ENCODE measurements around the gene HELZ.
"Not testable (repeated sequence)": the region's sequence is repeated elsewhere in the genome, so short reads cannot be mapped to it uniquely, and the experiment has no call there.

The HELZ gene

DNA sequence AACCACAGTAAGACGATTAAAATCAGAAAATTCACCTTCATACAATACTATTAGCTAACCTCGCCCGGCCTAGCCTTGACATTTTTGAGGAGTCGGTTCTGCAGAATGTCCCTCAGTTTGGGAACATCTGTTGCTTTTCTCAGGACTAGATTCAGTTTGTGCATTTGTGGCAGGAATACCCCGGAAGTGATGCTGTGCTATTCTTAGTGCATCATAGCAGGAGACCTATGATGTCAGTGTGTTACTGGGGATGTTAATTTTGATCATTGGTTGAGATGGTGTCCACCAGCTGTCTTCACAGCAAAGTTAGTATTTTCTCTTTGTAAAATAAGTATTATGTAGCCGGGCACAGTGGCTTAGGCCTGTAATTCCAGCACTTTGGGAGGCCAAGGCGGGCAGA lies 21.5 kb upstream of the HELZ start:
- DNase-seq: no peak

DNA sequence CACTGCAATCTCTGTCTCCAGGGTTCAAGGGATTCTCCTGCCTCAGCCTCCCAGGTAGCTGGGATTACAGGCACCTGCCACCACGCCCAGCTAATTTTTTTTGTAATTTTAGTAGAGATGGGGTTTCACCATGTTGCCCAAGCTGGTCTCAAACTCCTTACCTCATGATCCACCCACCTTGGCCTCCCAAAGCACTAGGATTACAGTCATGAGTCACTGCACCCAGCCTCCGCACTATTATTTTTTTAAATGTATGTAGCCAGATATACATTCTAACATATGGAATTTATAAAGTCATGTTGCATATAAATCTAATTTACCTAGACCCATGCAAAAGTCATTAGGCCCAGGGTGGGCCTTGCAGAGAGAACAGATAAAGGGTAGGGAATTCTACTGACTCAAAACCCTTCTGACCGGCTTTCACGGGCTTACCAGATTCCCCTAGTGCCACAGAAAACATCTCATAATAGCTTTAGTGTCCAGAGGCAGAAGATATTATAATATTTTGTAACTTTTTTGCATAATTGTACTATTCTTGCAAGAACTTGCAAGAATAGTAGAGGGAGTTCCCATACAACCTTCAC lies 20.5 kb upstream of the HELZ start:
- DNase-seq: no peak

DNA sequence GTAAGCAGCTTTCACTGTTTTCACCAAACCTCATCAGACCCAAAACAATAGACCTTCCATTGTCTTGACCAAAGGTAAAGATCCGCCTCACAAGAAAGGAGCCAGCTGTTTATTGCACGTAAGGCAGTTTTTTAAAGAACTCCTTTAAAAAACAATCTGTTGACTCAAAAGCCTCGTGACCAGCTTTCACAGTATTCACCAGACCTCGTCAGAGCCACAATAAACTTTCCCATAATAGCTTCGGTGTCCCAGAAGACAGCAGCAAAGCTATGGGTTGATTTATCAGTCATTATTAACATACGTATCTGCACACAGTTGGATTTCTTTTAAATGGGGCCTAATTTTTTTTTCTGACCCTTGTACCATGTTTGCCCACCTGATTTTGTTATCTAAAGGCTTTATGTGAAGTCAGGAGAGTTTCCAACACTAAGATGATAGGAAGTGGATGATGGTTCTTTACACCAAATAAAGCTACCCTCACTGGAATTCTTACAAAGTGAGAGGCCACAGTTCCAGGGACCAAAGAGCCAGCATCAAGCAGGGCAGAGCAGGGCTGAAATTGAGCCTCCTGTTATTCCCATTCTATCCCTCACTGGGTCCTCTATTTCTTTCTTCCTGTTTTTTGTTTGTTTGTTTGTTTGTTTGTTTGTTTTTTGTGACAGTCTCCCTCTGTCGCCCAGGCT lies 17.6 kb upstream of the HELZ start:
- DNase-seq: peak; percentile 45

DNA sequence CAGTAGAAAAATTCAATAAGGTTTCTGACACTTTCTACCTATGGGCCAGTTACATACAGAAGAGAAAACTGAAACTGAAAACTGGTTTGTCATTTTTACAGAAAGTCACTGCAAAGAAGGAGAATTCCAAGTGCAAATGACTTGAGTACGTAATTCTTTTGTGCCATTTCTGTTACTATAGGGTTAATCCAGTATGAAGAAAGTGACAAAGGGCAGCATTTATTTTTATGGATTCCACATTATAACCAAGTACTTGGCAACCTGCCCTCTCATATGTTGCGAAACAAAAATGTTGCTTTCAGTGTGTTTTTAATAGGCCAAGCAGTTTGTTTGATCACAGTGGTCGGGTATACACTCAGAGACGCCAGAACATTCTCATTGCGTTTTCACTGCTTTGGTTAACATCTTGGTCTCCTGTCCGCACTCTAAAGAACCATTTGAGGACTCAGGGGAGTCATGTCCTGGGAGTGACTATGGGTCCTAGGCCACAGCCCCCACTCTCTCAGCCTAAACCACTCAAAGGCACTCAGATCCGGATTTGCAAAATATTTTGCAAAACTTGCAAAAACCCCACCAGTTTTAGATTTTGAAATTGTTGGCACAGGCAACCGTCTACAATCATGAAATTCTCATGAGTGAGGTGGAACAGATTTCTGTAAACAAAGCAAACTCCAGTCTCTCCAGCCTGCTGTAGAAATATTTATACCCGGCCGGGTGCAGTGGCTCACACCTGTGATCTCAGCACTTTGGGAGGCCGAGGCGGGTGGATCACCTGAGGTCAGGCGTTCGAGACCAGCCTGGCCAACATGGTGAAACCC lies 15.4 kb upstream of the HELZ start:
- peak; percentile 85 for DNase-seq

DNA sequence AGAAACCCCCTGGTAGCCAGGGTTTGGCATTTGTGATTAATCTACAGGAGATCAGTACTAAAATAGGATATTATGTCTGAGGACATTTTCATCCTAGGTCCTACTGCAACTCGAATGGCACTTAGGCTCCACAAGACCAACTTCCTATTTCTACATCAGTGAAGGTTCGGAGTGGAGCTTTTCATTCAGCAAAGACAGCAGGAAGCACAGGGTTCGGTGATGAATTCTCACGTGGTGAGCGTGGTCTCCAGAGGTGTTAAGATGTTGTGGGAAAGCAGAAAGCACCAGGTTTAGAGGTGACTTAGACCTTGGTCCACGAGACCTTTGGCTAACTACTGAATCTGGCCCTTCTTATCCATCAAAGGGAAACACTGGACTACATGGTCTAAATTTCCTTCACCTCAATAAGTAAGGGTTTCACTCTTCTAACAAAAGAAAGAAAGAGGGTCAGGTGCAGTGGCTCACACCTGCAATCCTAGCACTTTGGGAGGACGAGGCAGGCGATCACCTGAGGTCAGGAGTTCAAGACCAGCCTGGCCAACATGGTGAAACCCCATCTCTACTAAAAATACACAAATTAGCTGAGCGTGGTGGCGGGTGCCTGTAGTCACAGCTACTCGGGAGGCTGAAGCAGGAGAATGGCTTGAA lies 13.9 kb upstream of the HELZ start:
- peak; percentile 65 for DNase-seq

DNA sequence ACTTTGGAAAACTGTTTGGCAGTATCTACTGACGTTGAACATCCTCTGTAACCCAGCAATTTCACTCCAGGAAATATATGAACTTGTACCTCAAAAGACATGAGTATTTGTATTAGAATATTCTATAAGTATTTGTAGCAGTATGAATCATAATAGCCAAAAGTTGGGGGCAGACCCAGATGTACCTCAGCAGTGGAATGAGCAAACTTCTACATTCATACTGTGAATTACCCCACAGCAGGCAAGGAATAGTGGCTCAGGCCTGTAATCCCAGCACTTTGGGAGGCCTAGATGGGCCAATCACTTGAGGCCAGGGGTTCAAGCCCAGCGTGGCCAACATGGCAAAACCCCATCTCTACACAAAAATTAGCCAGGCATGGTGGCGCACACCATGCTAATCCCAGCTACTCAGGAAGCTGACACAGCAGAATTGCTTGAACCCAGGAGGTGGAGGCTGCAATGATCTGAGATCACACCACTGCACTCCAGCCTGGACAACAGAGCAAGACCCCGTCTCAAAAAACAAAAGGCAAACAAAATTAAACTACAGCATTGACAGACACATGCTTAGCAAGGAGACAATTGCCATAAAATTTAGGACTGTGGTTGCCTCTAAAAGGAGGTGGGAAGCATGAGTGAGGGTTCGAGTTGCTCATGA lies 11.2 kb upstream of the HELZ start:
- DNase-seq: no peak

DNA sequence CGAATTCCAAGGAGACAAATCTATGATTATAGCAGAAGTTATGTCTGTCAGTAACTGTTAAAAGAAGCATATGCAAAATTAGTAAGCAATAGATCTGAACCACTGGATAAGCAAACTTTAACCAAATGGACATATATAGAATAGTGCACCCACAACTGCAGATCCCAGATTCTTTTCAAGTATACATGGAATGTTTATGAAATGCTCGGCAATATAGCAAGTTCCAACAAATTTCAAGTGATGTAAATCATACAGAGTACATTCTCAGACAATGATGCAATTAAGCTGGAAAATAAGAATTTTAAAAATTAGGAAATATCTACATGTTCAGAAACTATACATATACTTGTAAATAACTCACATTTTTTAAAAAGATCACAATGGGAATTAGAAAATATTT lies 8.4 kb upstream of the HELZ start:
- DNase-seq: no peak

DNA sequence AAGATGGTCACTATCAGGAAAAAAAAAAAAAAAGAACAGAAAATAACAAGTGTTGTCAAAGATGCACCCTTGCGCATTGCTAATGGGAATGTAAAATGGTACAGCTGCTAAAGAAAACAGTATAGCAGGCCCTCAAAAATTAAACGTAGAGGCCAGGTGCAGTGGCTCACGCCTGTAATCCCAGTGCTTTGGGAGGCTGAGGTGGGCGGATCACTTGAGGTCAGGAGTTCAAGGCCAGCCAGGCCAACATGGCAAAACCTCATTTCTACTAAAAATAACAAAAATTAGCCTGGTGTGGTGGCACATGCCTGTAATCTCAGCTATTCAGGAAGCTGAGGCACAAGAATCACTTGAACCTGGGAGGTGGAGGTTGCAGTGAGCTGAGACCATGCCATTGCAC lies 6.6 kb upstream of the HELZ start:
- DNase-seq: not testable (repeated sequence)

DNA sequence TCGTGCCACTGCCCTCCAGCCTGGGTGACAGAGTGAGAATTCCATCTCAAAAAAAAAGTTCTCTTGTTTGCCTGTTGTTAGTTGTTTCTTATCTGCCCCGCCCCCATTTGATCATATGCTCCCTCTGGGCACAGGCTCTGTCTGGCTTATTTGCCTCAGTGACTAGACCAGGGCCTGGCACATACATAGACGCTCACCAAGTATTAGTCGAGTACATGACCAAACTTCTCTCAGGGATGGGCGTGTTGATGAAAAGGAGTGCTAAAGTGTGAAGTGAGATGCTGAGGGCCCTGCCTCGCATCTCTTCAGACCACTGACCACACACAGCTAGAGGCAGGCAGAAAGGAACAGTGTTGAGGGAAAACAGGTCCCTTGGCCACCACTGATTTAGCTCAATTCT lies 3.3 kb upstream of the HELZ start:
- no peak for DNase-seq

GRCh38 chr17:67247416-67247900 lies 2.5 kb upstream of the HELZ start:
- DNase-seq: no peak

GRCh38 chr17:67246653-67247415 lies 1.8 kb upstream of the HELZ start:
- no peak for DNase-seq

DNA sequence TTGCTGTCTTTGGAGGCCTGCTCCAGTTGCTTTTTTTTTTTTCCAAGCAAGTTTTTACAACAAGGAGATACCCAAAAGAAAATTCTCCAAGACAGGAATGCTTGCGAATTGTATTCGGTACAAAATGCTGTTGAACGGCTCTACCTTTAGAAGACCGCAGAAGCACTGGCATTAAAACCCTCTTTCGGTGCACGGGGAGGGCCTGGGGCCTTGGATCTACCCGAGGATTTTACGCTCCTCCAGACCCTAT lies 1.3 kb upstream of the HELZ start:
- DNase-seq: no peak

- DNase-seq: no peak
Observed at GRCh38 chr17:67245694-67246402, 852 bp upstream of the HELZ start.

DNA sequence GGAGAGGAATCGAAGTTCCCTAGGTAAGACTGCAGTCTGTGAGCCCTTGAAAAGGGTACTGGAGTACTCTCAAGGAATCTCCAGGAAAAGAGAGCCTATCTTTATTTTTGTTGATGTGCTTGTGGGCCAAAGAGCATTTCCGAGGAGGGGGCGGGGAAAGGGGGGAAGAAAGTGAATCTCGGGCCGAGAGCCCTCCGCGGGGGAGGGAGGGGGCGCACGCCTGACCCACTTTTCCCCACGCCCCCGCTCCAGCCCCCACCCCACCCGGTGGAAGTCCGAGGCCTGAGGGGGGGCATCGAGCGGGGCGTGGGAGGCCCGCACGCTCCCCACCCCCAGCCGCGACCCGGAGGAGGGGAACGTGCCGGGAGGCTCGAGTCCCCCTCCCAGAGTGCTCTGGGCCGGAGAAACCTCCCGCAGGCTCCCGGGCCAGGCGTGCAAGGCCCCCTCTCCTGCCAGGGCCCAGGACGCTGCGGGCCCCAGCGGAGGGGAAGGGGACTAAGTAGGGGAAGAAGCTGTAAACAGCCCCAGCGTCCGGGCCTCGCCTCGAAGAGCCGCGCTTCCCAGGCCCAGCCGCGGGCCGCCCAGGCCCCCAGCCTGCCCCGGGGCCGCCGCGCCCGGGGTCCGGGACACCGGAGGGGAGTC lies 444 bp downstream of the HELZ start:
- DNase-seq: peak; percentile 19

GRCh38 chr17:67243284-67243683 lies 1.7 kb downstream of the HELZ start:
- no peak for DNase-seq

DNA sequence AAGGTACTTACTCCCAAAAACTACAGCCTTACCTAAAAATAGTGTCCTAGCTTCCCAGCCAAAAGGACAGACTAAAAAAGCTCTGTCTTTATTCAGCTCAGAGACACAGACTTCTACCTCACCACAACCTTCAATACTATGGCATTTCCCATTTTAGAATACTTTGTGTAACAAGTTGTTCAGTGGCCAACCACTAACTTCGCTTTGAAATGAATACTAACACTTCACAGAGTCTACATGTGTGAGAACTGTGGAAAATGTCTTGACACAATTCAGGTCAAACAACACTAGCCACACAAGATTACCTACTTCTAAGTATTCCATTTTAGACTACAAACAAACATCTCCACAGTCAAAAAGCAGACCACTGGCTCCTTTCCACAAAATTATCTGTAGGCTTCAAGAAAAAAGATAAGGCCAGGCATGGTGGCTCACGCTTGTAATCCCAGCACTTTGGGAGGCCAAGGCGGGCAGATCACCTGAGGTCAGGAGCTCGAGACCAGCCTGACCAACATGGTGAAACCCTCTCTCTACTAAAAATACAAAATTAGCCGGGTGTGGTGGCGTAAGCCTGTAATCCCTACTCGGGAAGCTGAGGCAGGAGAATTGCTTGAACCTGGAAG lies 3.2 kb downstream of the HELZ start:
- DNase-seq: no peak

DNA sequence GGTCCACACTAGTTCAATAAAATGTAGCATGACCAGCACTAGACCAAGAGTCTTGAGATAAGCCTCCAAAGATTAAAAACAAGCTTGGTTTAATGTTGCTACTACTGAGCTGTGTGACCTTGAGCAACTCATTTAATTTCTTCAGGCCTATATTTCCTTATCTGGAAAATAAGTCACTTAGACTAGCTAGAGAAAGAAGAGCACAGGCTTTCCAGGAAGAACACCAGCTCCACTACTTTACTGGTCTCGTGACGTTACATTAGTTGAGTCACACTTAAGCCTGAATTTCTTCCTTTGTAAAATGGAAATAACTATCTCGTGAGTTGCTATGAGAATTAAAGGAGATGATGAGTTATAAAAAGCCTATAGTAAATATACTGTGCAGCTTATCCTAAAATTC lies 5.4 kb downstream of the HELZ start:
- peak; percentile 25 for DNase-seq

GRCh38 chr17:67238991-67239390 lies 6.0 kb downstream of the HELZ start:
- no peak for DNase-seq

- DNase-seq: no peak
Observed at GRCh38 chr17:67232441-67232840, 12.6 kb downstream of the HELZ start.

DNA sequence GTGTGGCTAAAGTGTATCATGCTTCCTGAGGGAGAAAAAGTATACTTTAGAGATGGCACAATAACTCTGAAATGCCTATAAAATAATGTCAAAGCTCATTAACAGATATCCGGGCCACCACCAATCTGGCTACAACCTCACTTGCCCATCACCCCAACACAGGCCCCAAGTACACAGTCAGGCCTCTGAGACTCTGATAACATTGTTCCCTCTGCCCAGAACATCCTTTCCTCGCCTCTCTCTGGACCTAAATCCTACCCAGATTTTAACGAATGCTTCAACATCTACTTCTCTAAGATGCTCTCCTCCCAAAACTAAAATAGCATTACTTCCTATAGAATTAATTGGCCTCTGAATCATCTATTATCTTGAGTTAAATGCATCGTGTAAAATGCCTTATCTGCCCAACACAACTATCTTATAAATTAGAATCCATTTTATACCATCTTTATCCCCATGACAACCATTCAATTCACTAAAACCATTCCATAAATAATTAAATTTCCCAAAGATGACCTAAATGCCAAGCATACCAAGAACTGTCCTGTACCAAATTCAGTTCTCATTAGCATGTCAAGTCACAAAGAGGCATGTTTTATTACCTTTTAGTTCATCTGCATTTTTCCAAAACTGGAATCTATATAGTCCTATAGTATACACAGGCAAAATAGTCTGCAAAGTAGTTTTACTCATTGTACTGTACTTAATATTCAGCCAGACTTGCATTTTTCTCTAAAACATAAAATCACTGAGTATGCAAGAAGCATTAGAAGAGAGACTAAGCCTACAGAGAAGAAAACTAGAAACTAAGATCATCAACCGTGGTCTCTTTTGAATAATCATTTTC lies 15.7 kb downstream of the HELZ start:
- no peak for DNase-seq

Measured in suppressor macrophage treated with lipopolysaccharide for 4 hours (primary cell).